HAP-1 (cell line): ENCODE data around the gene INTS4.
"Not testable (repeated sequence)": the region's sequence is repeated elsewhere in the genome, so short reads cannot be mapped to it uniquely, and the experiment has no call there.

Source experiments
- DNase-seq, 2 experiments: peaks; one replicate each; pipeline ENCODE4 v3.0.0-alpha.2; 2016 to 2020; ENCODE audit warnings: low spot score in 2 of 2
- H3K27me3 ChIP-seq: fragments of 250-450 bp; sonication (Bioruptor Pico); 2 replicates; pipeline ENCODE4 v1.5.1; 2020; ENCODE audit warnings: low read depth, mild to moderate bottlenecking, moderate library complexity
- H3K36me3 ChIP-seq: fragments of 250-450 bp; sonication (Bioruptor Pico); replicated peaks from 2 replicates; pipeline ENCODE4 v1.5.1; 2020; ENCODE audit warnings: mild to moderate bottlenecking
- H3K4me1 ChIP-seq: fragments of 250-450 bp; sonication (Bioruptor Pico); 2 replicates; pipeline ENCODE4 v1.5.1; 2020; ENCODE audit warnings: mild to moderate bottlenecking
- H3K4me3 ChIP-seq: fragments of 250-450 bp; sonication (Bioruptor Pico); 2 replicates; pipeline ENCODE4 v1.5.1; 2020; ENCODE audit warnings: mild to moderate bottlenecking, moderate library complexity
- H3K9me3 ChIP-seq: fragments of 250-450 bp; sonication (Bioruptor Pico); 2 replicates; pipeline ENCODE4 v1.5.1; 2020; ENCODE audit warnings: mild to moderate bottlenecking, moderate library complexity
- in situ Hi-C: fragments of 300-500 bp; cut with MboI; formaldehyde crosslinking; loops from 3 replicates; pipeline ENCODE4 v1.14.3; 2020; ENCODE audit warnings: low sequenced_read_pairs, inconsistent platforms, mixed read lengths

The INTS4 gene

GRCh38 chr11:77959434-77959833 lies 35.0 kb downstream of the INTS4 start:
- Histone ChIP-seq H3K4me1 (no peaks in the 10 kb centered on the region), H3K36me3 (peaks cover 3% of the 10 kb centered on the region; the same call in 1 of the 2 replicates), H3K27me3 (no peaks in the 10 kb centered on the region), H3K9me3 (no peaks in the 10 kb centered on the region), H3K4me3 (no peak overlapping the region)
- DNase-seq, result no peak
- in situ Hi-C loops, result no loop called here

GRCh38 chr11:77958583-77959177 lies 35.8 kb downstream of the INTS4 start:
- in situ Hi-C loops, H3K9me3 ChIP-seq, DNase-seq, H3K27me3 ChIP-seq, H3K4me3 ChIP-seq, H3K4me1 ChIP-seq, H3K36me3 ChIP-seq: not testable (repeated sequence)

GRCh38 chr11:77943296-77943695 lies 51.2 kb downstream of the INTS4 start:
- H3K4me1 ChIP-seq, H3K36me3 ChIP-seq, H3K9me3 ChIP-seq, H3K4me3 ChIP-seq, DNase-seq, H3K27me3 ChIP-seq, in situ Hi-C loops: not testable (repeated sequence)

- H3K9me3 ChIP-seq, DNase-seq, H3K27me3 ChIP-seq, in situ Hi-C loops, H3K4me1 ChIP-seq, H3K4me3 ChIP-seq, H3K36me3 ChIP-seq: not testable (repeated sequence)
Observed at GRCh38 chr11:77942465-77942864, 52.0 kb downstream of the INTS4 start.

- H3K9me3 ChIP-seq, in situ Hi-C loops, H3K27me3 ChIP-seq, H3K4me1 ChIP-seq, DNase-seq, H3K4me3 ChIP-seq, H3K36me3 ChIP-seq: not testable (repeated sequence)
Observed at GRCh38 chr11:77933596-77933995, 60.9 kb downstream of the INTS4 start.

GRCh38 chr11:77930334-77931208 lies 63.9 kb downstream of the INTS4 start:
- in situ Hi-C loops, H3K4me3 ChIP-seq, H3K9me3 ChIP-seq, H3K4me1 ChIP-seq, H3K36me3 ChIP-seq, H3K27me3 ChIP-seq: not testable (repeated sequence)
- peak in 1 of 2 experiments; percentile 4 for DNase-seq

- DNase-seq, H3K4me1 ChIP-seq, in situ Hi-C loops, H3K4me3 ChIP-seq, H3K36me3 ChIP-seq, H3K9me3 ChIP-seq, H3K27me3 ChIP-seq: not testable (repeated sequence)
Observed at GRCh38 chr11:77917713-77918112, 76.8 kb downstream of the INTS4 start.

- H3K9me3 ChIP-seq, H3K4me3 ChIP-seq, H3K36me3 ChIP-seq, in situ Hi-C loops, H3K27me3 ChIP-seq, H3K4me1 ChIP-seq: not testable (repeated sequence)
- peak; percentile 18 to 22 for DNase-seq
Observed at GRCh38 chr11:77914307-77914791, 80.1 kb downstream of the INTS4 start.

- DNase-seq, in situ Hi-C loops, H3K36me3 ChIP-seq, H3K9me3 ChIP-seq, H3K4me3 ChIP-seq, H3K4me1 ChIP-seq, H3K27me3 ChIP-seq: not testable (repeated sequence)
Observed at GRCh38 chr11:77913608-77914306, 80.7 kb downstream of the INTS4 start.

- H3K27me3 ChIP-seq, in situ Hi-C loops, H3K4me3 ChIP-seq, H3K36me3 ChIP-seq, DNase-seq, H3K4me1 ChIP-seq, H3K9me3 ChIP-seq: not testable (repeated sequence)
Observed at GRCh38 chr11:77910828-77911227, 83.6 kb downstream of the INTS4 start.

GRCh38 chr11:77909277-77909676 lies 85.2 kb downstream of the INTS4 start:
- H3K27me3 ChIP-seq, result no peaks in the 10 kb centered on the region
- in situ Hi-C loops, result no loop called here
- no peaks in the 10 kb centered on the region for H3K4me1 ChIP-seq
- no peak overlapping the region for H3K4me3 ChIP-seq
- H3K9me3 ChIP-seq, result no peaks in the 10 kb centered on the region
- no peak for DNase-seq
- H3K36me3 ChIP-seq, result peaks cover 4% of the 10 kb centered on the region; the same call in 1 of the 2 replicates

- H3K36me3 ChIP-seq, result peaks cover 4% of the 10 kb centered on the region; the same call in 1 of the 2 replicates
- H3K4me1 ChIP-seq, result no peaks in the 10 kb centered on the region
- no peak for DNase-seq
- no peaks in the 10 kb centered on the region for H3K9me3 ChIP-seq
- H3K4me3 ChIP-seq, result no peak overlapping the region
- no peaks in the 10 kb centered on the region for H3K27me3 ChIP-seq
- in situ Hi-C loops, result no loop called here
Observed at GRCh38 chr11:77908835-77909234, 85.6 kb downstream of the INTS4 start.

GRCh38 chr11:77894949-77895348 lies 99.5 kb downstream of the INTS4 start:
- H3K9me3 ChIP-seq, H3K27me3 ChIP-seq, H3K36me3 ChIP-seq, H3K4me1 ChIP-seq, DNase-seq, in situ Hi-C loops, H3K4me3 ChIP-seq: not testable (repeated sequence)

- H3K27me3 ChIP-seq, H3K4me1 ChIP-seq, DNase-seq, H3K36me3 ChIP-seq, H3K4me3 ChIP-seq, H3K9me3 ChIP-seq, in situ Hi-C loops: not testable (repeated sequence)
Observed at GRCh38 chr11:77891703-77892102, 102.8 kb downstream of the INTS4 start.
